HG03175 (cell line): ENCODE data around the gene RPUSD3.
A peak's percentile ranks its signal among the peaks of the same experiment; 100 is the strongest.
"Not testable (repeated sequence)": the region's sequence is repeated elsewhere in the genome, so short reads cannot be mapped to it uniquely, and the experiment has no call there.

Experiments
- ATAC-seq: cut with Tn5 transposase; IDR thresholded peaks from one replicate; pipeline ENCODE4 v1.9.1; 2021; ENCODE audit warnings: mild to moderate bottlenecking, moderate library complexity; ENCODE audit not compliant: unreplicated experiment

RPUSD3 gene

GRCh38 chr3:9843715-9844438, at the start of gene RPUSD3:
Gene RPUSD3, minus strand, starts transcription at chr3:9844008. Its CDS starts 18 bp downstream, at chr3:9843990.
- peak; percentile 98 for ATAC-seq

- no peak for ATAC-seq
These were observed 47.3 kb upstream of the RPUSD3 start for GRCh38 chr3:9891072-9891622.

- ATAC-seq, result peak; percentile 81
These were observed 46.7 kb upstream of the RPUSD3 start, which contains the start of gene JAGN1 for GRCh38 chr3:9890249-9891071. Gene JAGN1, plus strand, starts transcription at chr3:9890610. Its CDS starts 113 bp downstream, at chr3:9890723.

- ATAC-seq, result no peak
These were observed 45.6 kb upstream of the RPUSD3 start for GRCh38 chr3:9889405-9889804.

- no peak for ATAC-seq
These were observed 44.7 kb upstream of the RPUSD3 start for GRCh38 chr3:9888540-9888939.

GRCh38 chr3:9887480-9887879, 43.7 kb upstream of the RPUSD3 start:
- ATAC-seq, result no peak

- ATAC-seq, result no peak
These were observed 42.5 kb upstream of the RPUSD3 start for GRCh38 chr3:9886328-9886727.

GRCh38 chr3:9884555-9885165, 40.9 kb upstream of the RPUSD3 start:
- no peak for ATAC-seq

GRCh38 chr3:9883706-9884554, 40.1 kb upstream of the RPUSD3 start:
- no peak for ATAC-seq

GRCh38 chr3:9881441-9881840, 37.6 kb upstream of the RPUSD3 start:
- no peak for ATAC-seq

- ATAC-seq, result no peak
These were observed 36.2 kb upstream of the RPUSD3 start, which contains the start of gene CIDEC for GRCh38 chr3:9879830-9880549. Gene CIDEC, minus strand, starts transcription at chr3:9880253. Its CDS starts 1,767 bp downstream, at chr3:9878486.

- ATAC-seq, result no peak
These were observed 34.9 kb upstream of the RPUSD3 start for GRCh38 chr3:9878700-9879099.

- no peak for ATAC-seq
These were observed 33.2 kb upstream of the RPUSD3 start for GRCh38 chr3:9876991-9877390.

GRCh38 chr3:9876255-9876654, 32.4 kb upstream of the RPUSD3 start:
- not testable (repeated sequence) for ATAC-seq

- ATAC-seq, result no peak
These were observed 31.6 kb upstream of the RPUSD3 start for GRCh38 chr3:9875448-9875847.

- not testable (repeated sequence) for ATAC-seq
These were observed 28.3 kb upstream of the RPUSD3 start for GRCh38 chr3:9872067-9872466.

GRCh38 chr3:9870978-9871377, 27.2 kb upstream of the RPUSD3 start:
- no peak for ATAC-seq

- no peak for ATAC-seq
These were observed 26.1 kb upstream of the RPUSD3 start for GRCh38 chr3:9869955-9870354.

- ATAC-seq, result no peak
These were observed 23.3 kb upstream of the RPUSD3 start for GRCh38 chr3:9867106-9867505.

- no peak for ATAC-seq
These were observed 22.8 kb upstream of the RPUSD3 start for GRCh38 chr3:9866639-9867038.
